Measurements from ENCODE around the gene GFM1. TPM values are rescaled to one million over a fixed set of nuclear protein-coding genes. Genes with fewer than 3 reads are reported as not detected.
"Not testable (repeated sequence)": the region's sequence is repeated elsewhere in the genome, so short reads cannot be mapped to it uniquely, and the experiment has no call there.

The GFM1 gene
- total RNA-seq, 3 donors from 2014 or later, result 44.6 to 63.5 (median 46.4) TPM

DNA sequence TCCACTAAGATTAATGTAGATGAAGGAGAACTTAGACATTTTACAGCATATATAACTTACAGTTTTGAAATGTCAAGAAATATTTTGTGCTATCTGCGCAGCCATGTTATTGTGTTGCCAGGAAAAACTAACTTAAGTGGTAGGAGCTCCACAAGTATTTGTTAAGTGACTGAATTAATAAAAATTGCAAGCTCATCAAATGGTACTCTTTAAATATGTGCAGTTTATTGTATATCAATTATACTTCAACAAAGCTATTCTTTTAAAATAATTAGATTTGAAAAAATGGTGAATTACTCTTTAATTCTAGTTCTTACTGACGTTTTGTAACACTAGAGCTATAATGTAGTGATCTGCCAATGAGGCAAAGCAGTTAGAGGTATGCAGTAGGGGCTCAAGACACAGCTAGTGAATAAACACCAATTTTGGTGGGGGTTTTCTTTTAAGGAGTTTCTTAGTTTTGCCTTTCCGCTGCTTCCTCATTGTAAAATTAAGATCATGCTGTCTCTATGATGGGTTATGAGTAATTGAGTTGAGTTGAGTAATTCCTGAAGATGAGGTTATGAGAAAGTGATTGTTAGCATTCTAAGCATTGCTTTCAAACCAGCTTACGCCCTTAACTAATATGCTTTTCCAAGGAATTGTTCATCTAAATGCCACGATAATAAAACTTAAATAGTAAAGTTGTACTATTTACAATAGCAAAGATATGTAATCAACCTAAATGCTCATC is 39.1 kb downstream of the GFM1 start:
- Histone ChIP-seq H3K36me3 (no peaks in the 10 kb centered on the region), H3K27ac (no peak overlapping the region), H3K4me3 (no peak overlapping the region), H3K4me1 (no peaks in the 10 kb centered on the region), H3K27me3 (no peaks in the 10 kb centered on the region), H3K9me3 (no peaks in the 10 kb centered on the region)
- no peak for DNase-seq (ENCODE audit: low spot score in 2 of 2)
- TF ChIP-seq, protein P1, sequence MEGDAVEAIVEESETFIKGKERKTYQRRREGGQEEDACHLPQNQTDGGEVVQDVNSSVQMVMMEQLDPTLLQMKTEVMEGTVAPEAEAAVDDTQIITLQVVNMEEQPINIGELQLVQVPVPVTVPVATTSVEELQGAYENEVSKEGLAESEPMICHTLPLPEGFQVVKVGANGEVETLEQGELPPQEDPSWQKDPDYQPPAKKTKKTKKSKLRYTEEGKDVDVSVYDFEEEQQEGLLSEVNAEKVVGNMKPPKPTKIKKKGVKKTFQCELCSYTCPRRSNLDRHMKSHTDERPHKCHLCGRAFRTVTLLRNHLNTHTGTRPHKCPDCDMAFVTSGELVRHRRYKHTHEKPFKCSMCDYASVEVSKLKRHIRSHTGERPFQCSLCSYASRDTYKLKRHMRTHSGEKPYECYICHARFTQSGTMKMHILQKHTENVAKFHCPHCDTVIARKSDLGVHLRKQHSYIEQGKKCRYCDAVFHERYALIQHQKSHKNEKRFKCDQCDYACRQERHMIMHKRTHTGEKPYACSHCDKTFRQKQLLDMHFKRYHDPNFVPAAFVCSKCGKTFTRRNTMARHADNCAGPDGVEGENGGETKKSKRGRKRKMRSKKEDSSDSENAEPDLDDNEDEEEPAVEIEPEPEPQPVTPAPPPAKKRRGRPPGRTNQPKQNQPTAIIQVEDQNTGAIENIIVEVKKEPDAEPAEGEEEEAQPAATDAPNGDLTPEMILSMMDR (IDR thresholded peaks at IDR 0.05), result no peak
- TF ChIP-seq POLR2AphosphoS5 (IDR thresholded peaks at IDR 0.05) (no peak), POLR2A (IDR thresholded peaks at IDR 0.05) (no peak)
- intact Hi-C loops (cut with DNase I; ENCODE audit: low total_unique reads), result no loop called here

DNA sequence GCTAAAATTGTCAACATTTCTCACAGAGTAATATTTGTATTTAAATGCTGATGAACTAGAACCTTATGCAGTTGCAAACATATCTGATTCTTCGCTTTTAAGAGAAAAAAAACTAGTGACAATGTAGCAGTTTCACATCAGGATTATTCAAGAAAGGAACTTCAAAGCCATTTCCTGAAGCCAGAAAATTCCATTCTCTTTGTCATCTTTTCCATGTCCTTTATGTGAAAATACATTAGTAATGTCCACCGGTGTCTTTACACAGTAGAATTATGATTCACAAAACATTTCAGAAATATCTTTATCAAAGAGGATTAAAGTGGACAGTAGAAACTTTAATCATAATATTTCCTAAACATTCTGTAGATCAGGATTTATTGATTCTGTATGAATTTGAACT is 40.8 kb downstream of the GFM1 start:
- intact Hi-C loops (cut with DNase I; ENCODE audit: low total_unique reads), result no loop called here
- H3K36me3 ChIP-seq, result no peaks in the 10 kb centered on the region
- no peak overlapping the region for H3K27ac ChIP-seq
- DNase-seq (ENCODE audit: low spot score in 2 of 2), result no peak
- TF ChIP-seq, protein P1 (IDR thresholded peaks at IDR 0.05), result no peak
- TF ChIP-seq POLR2A (IDR thresholded peaks at IDR 0.05) (no peak), POLR2AphosphoS5 (IDR thresholded peaks at IDR 0.05) (no peak)
- no peak overlapping the region for H3K4me3 ChIP-seq
- H3K4me1 ChIP-seq, result no peaks in the 10 kb centered on the region
- H3K27me3 ChIP-seq, result no peaks in the 10 kb centered on the region
- H3K9me3 ChIP-seq, result no peaks in the 10 kb centered on the region

DNA sequence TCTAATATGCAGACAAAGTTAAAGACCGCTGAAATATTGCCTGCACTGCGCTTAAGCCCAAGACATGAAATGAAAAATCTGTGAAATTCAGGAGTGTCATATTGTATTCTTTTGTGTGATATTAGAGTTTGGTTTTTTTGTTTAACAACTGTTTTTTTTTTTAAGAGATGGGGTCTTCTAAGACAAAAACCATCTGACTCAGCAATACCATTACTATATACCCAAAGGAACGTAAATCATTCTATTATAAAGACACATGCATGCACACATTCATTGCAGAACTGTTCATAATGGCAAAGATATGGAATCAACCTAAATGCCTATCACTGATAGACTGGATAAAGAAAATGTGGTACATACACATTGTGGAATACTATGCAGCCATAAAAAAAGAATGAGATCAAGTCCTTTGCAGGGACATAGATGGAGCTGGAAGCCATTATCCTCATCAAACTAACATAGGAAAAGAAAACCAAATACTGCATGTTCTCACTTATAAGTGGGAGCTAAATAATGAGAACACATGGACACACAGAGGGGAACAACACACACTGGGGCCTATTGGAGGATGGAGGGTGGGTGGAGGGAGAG is 49.6 kb downstream of the GFM1 start:
- DNase-seq (ENCODE audit: low spot score in 2 of 2); H3K4me3 ChIP-seq; intact Hi-C loops (cut with DNase I; ENCODE audit: low total_unique reads); H3K9me3 ChIP-seq; H3K4me1 ChIP-seq; H3K36me3 ChIP-seq; H3K27ac ChIP-seq; H3K27me3 ChIP-seq: not testable (repeated sequence)

DNA sequence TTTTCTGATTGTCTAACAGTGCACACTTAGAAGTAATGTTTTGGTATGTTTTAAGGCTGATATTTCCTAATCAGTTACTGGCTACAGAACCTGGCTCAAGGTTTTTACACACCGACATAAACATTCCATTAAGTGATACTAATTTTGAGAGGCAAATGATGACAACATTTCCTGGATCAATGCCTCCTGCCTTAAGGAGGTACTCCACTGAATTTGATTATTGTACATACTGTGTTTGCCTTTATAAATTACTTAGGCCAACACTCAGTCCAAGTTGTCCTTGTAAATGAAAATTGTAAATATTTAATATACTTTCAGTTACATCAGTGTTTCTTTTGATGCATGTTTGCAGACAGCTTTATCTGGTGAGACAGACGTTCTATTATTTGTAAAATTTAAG is 52.3 kb downstream of the GFM1 start:
- H3K27me3 ChIP-seq, result no peaks in the 10 kb centered on the region
- H3K9me3 ChIP-seq, result no peaks in the 10 kb centered on the region
- intact Hi-C loops (cut with DNase I; ENCODE audit: low total_unique reads), result no loop called here
- no peaks in the 10 kb centered on the region for H3K4me1 ChIP-seq
- H3K36me3 ChIP-seq, result no peaks in the 10 kb centered on the region
- H3K27ac ChIP-seq, result no peak overlapping the region
- no peak for DNase-seq (ENCODE audit: low spot score in 2 of 2)
- H3K4me3 ChIP-seq, result no peak overlapping the region
- TF ChIP-seq POLR2AphosphoS5 (IDR thresholded peaks at IDR 0.05), result no peak
- TF ChIP-seq, protein P1 (IDR thresholded peaks at IDR 0.05), result no peak
- TF ChIP-seq POLR2A (IDR thresholded peaks at IDR 0.05), result no peak

DNA sequence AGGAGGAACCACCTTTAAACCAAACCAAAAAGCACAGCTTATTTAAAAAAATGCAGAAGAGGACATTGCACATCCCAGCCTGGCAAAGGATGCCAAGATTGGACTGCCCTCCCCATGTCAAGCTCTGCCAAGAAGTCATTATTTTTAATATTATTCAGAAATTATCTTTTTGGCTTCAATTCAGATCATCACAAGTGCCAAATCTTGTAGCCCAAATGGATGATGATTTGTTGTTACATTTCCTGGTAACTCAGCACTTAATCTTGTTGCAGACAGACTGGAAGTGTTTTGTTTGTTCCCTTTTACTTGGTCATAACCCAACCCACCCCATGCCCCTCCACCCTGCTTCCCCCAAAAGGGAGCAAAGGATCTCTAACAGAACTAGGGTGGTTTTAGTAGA is 56.2 kb downstream of the GFM1 start:
- no peak overlapping the region for H3K27ac ChIP-seq
- intact Hi-C loops (cut with DNase I; ENCODE audit: low total_unique reads), result no loop called here
- DNase-seq (ENCODE audit: low spot score in 2 of 2), result no peak
- no peaks in the 10 kb centered on the region for H3K9me3 ChIP-seq
- H3K36me3 ChIP-seq, result no peaks in the 10 kb centered on the region
- TF ChIP-seq, protein P1 (IDR thresholded peaks at IDR 0.05), result no peak
- TF ChIP-seq POLR2AphosphoS5 (IDR thresholded peaks at IDR 0.05) (no peak), POLR2A (IDR thresholded peaks at IDR 0.05) (no peak)
- no peaks in the 10 kb centered on the region for H3K27me3 ChIP-seq
- H3K4me1 ChIP-seq, result no peaks in the 10 kb centered on the region
- no peak overlapping the region for H3K4me3 ChIP-seq
